ENCODE results near the gene PRKD2.
A peak's percentile ranks its signal among the peaks of the same experiment; 100 is the strongest.

Gene PRKD2

DNA sequence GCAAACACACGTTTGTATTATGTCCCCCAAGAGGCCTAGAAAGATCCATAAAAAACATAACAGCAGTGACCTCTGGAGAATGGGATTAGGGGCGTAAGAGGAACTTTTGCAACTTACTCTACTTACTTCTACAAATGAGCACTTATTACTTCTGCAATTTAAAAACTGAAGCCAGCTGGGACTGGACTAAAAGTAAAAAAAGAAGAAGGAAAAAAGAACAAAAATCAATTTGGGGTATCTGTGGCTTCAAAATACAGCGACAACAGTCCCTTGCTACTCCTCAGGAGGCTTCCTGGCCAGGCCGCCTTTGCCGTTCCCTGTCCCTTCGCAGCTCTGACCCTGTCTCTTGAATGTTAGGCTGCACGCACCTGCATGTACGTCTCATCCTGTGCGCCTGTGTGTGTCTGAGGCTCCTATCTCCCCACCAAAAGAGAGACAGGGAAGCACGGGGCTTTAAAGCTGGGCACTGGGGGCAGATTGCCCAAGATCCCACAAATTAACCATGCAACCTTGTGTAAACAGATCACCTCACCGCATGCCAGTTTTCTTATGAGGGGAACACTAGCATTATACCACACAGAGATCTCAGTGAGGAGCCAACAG lies 16.9 kb upstream of the PRKD2 start:
- peaks cover 3 to 78% (median 53%) of the 10 kb centered on the region in 4 experiments for H3K36me3 ChIP-seq (ENCODE audit: control insufficient read depth in 4 of 4, insufficient read depth in 4 of 4, low read length in 3 of 4)
- ChIA-PET POLR2A (no interaction called here), CTCF (interaction anchor here (1.1 to 15.9 kb wide), 5 partner anchors 11 to 25 kb away, joined by 3 to 356 read pairs (median 3); partner anchors contain the start of gene PRKD2)
- no peak overlapping the region for H3K4me3 ChIP-seq (ENCODE audit: control insufficient read depth in 1 of 7, extremely low read depth in 1 of 7, insufficient read depth in 4 of 7, low read depth in 2 of 7, low read length in 6 of 7)
- no peaks in the 10 kb centered on the region for H3K27me3 ChIP-seq (replicated peaks in 2 of 5; ENCODE audit: control insufficient read depth in 4 of 5, insufficient read depth in 5 of 5, low read length in 4 of 5)
- no peak for DNase-seq
- no peaks in the 10 kb centered on the region for H3K9me3 ChIP-seq (ENCODE audit: control extremely low read depth in 1 of 5, control insufficient read depth in 4 of 5, insufficient read depth in 2 of 5, low read depth in 1 of 5, low read length in 4 of 5)
- H3K4me1 ChIP-seq (ENCODE audit: control extremely low read depth in 1 of 4, control insufficient read depth in 4 of 4, insufficient read depth in 4 of 4, low read length in 3 of 4): peaks cover 5 to 50% (median 35%) of the 10 kb centered on the region in 4 experiments
- WGBS (ENCODE audit: insufficient coverage): 97% methylated on average over 5 of the region's 11 CpGs
- H3K27ac ChIP-seq (ENCODE audit: insufficient read depth in 1 of 2, low read depth in 1 of 2, low read length in 2 of 2, poor library complexity in 1 of 2, severe bottlenecking in 2 of 2): no peak overlapping the region

- H3K9me3 ChIP-seq (ENCODE audit: control extremely low read depth in 1 of 5, control insufficient read depth in 4 of 5, insufficient read depth in 2 of 5, low read depth in 1 of 5, low read length in 4 of 5): no peaks in the 10 kb centered on the region
- H3K36me3 ChIP-seq (ENCODE audit: control insufficient read depth in 4 of 4, insufficient read depth in 4 of 4, low read length in 3 of 4): peaks cover 3 to 78% (median 50%) of the 10 kb centered on the region in 4 experiments
- no peaks in the 10 kb centered on the region for H3K27me3 ChIP-seq (replicated peaks in 2 of 5; ENCODE audit: control insufficient read depth in 4 of 5, insufficient read depth in 5 of 5, low read length in 4 of 5)
- no peak overlapping the region for H3K27ac ChIP-seq (ENCODE audit: insufficient read depth in 1 of 2, low read depth in 1 of 2, low read length in 2 of 2, poor library complexity in 1 of 2, severe bottlenecking in 2 of 2)
- peaks cover 5 to 57% (median 42%) of the 10 kb centered on the region in 4 experiments for H3K4me1 ChIP-seq (ENCODE audit: control extremely low read depth in 1 of 4, control insufficient read depth in 4 of 4, insufficient read depth in 4 of 4, low read length in 3 of 4)
- 98% methylated on average over 20 of the region's 23 CpGs for WGBS (ENCODE audit: insufficient coverage)
- DNase-seq: no peak
- ChIA-PET CTCF (interaction anchor here (1.0 to 15.9 kb wide), 3 partner anchors 20 to 171 kb away, joined by 3 to 356 read pairs (median 3); partner anchors contain the start of gene PRKD2), POLR2A (no interaction called here)
- H3K4me3 ChIP-seq (ENCODE audit: control insufficient read depth in 1 of 7, extremely low read depth in 1 of 7, insufficient read depth in 4 of 7, low read depth in 2 of 7, low read length in 6 of 7): no peak overlapping the region
Measured at GRCh38 chr19:46732966-46733689, 16.2 kb upstream of the PRKD2 start.

- Histone ChIP-seq H3K9me3 (ENCODE audit: control extremely low read depth in 1 of 5, control insufficient read depth in 4 of 5, insufficient read depth in 2 of 5, low read depth in 1 of 5, low read length in 4 of 5) (no peaks in the 10 kb centered on the region), H3K27me3 (replicated peaks in 2 of 5; ENCODE audit: control insufficient read depth in 4 of 5, insufficient read depth in 5 of 5, low read length in 4 of 5) (no peaks in the 10 kb centered on the region), H3K4me1 (ENCODE audit: control extremely low read depth in 1 of 4, control insufficient read depth in 4 of 4, insufficient read depth in 4 of 4, low read length in 3 of 4) (peaks cover 5 to 63% (median 46%) of the 10 kb centered on the region in 4 experiments), H3K36me3 (ENCODE audit: control insufficient read depth in 4 of 4, insufficient read depth in 4 of 4, low read length in 3 of 4) (peaks cover 3 to 78% (median 49%) of the 10 kb centered on the region in 4 experiments), H3K4me3 (ENCODE audit: control insufficient read depth in 1 of 7, extremely low read depth in 1 of 7, insufficient read depth in 4 of 7, low read depth in 2 of 7, low read length in 6 of 7) (peak overlapping the region in 1 of 7 experiments; percentile 56), H3K27ac (ENCODE audit: insufficient read depth in 1 of 2, low read depth in 1 of 2, low read length in 2 of 2, poor library complexity in 1 of 2, severe bottlenecking in 2 of 2) (no peak overlapping the region)
- no peak for DNase-seq
- CTCF ChIA-PET: interaction anchor here (1.0 to 15.9 kb wide), 6 partner anchors 18 to 170 kb away, joined by 3 to 356 read pairs (median 4); partner anchors contain the start of gene PRKD2
- POLR2A ChIA-PET: interaction anchor here (1.6 kb wide), 1 partner anchor 14 kb away, joined by 5 read pairs; no protein-coding TSS in a partner anchor
- 94% methylated on average over 28 of the region's 28 CpGs for WGBS (ENCODE audit: insufficient coverage)
Measured at GRCh38 chr19:46732172-46732938, 15.4 kb upstream of the PRKD2 start.

DNA sequence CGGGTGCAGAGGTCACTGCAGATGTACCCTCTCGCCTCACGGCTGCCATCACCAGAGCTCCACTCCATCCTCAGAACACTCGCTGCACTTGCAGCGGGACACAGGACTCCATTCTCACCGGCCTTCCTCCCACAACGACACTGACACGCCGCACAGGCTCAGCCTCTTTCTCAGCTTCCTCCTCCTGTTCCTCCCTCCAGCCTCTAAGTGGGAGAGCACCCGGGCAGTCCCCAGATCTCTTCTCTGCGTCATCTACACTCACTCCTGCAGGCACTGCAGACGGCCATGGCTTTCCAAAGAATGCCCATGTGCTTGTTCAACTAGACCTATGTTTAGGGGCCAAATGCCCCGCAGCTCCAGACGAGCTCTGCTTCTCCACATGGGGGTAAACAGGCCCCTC lies 14.7 kb upstream of the PRKD2 start:
- Histone ChIP-seq H3K27me3 (replicated peaks in 2 of 5; ENCODE audit: control insufficient read depth in 4 of 5, insufficient read depth in 5 of 5, low read length in 4 of 5) (no peaks in the 10 kb centered on the region), H3K36me3 (ENCODE audit: control insufficient read depth in 4 of 4, insufficient read depth in 4 of 4, low read length in 3 of 4) (peaks cover 3 to 78% (median 50%) of the 10 kb centered on the region in 4 experiments), H3K4me1 (ENCODE audit: control extremely low read depth in 1 of 4, control insufficient read depth in 4 of 4, insufficient read depth in 4 of 4, low read length in 3 of 4) (peaks cover 5 to 63% (median 46%) of the 10 kb centered on the region in 4 experiments), H3K27ac (ENCODE audit: insufficient read depth in 1 of 2, low read depth in 1 of 2, low read length in 2 of 2, poor library complexity in 1 of 2, severe bottlenecking in 2 of 2) (no peak overlapping the region), H3K4me3 (ENCODE audit: control insufficient read depth in 1 of 7, extremely low read depth in 1 of 7, insufficient read depth in 4 of 7, low read depth in 2 of 7, low read length in 6 of 7) (peak overlapping the region in 3 of 7 experiments; percentile 26 to 61 (median 56)), H3K9me3 (ENCODE audit: control extremely low read depth in 1 of 5, control insufficient read depth in 4 of 5, insufficient read depth in 2 of 5, low read depth in 1 of 5, low read length in 4 of 5) (no peaks in the 10 kb centered on the region)
- whole genome bisulfite sequencing (ENCODE audit: insufficient coverage): 21% methylated on average over 9 of the region's 14 CpGs
- ChIA-PET CTCF (interaction anchor here (1.0 to 15.9 kb wide), 6 partner anchors 10 to 43 kb away, joined by 3 to 356 read pairs (median 6); partner anchors contain the start of gene PRKD2), POLR2A (interaction anchor here (0.5 to 1.6 kb wide), 7 partner anchors 10 to 439 kb away, joined by 3 to 5 read pairs (median 3); partner anchors contain the start of gene PRKD2)
- no peak for DNase-seq

GRCh38 chr19:46731007-46731501 lies 14.1 kb upstream of the PRKD2 start:
- H3K27ac ChIP-seq (ENCODE audit: insufficient read depth in 1 of 2, low read depth in 1 of 2, low read length in 2 of 2, poor library complexity in 1 of 2, severe bottlenecking in 2 of 2): no peak overlapping the region
- ChIA-PET CTCF (interaction anchor here (1.0 to 15.9 kb wide), 10 partner anchors 9 to 43 kb away, joined by 3 to 356 read pairs (median 4); partner anchors contain the start of gene PRKD2), POLR2A (interaction anchor here (0.5 to 1.7 kb wide), 10 partner anchors 11 to 440 kb away, joined by 3 to 6 read pairs (median 4); partner anchors contain the start of genes FKRP and PRKD2)
- H3K27me3 ChIP-seq (replicated peaks in 2 of 5; ENCODE audit: control insufficient read depth in 4 of 5, insufficient read depth in 5 of 5, low read length in 4 of 5): no peaks in the 10 kb centered on the region
- DNase-seq: peak; percentile 82 to 93 (median 92)
- peak overlapping the region in 3 of 7 experiments; percentile 26 to 61 (median 56) for H3K4me3 ChIP-seq (ENCODE audit: control insufficient read depth in 1 of 7, extremely low read depth in 1 of 7, insufficient read depth in 4 of 7, low read depth in 2 of 7, low read length in 6 of 7)
- peaks cover 3 to 81% (median 52%) of the 10 kb centered on the region in 4 experiments for H3K36me3 ChIP-seq (ENCODE audit: control insufficient read depth in 4 of 4, insufficient read depth in 4 of 4, low read length in 3 of 4)
- peaks cover 5 to 63% (median 46%) of the 10 kb centered on the region in 4 experiments for H3K4me1 ChIP-seq (ENCODE audit: control extremely low read depth in 1 of 4, control insufficient read depth in 4 of 4, insufficient read depth in 4 of 4, low read length in 3 of 4)
- 4% methylated on average over 13 of the region's 14 CpGs for WGBS (ENCODE audit: insufficient coverage)
- no peaks in the 10 kb centered on the region for H3K9me3 ChIP-seq (ENCODE audit: control extremely low read depth in 1 of 5, control insufficient read depth in 4 of 5, insufficient read depth in 2 of 5, low read depth in 1 of 5, low read length in 4 of 5)

GRCh38 chr19:46730595-46730994 lies 13.7 kb upstream of the PRKD2 start:
- DNase-seq: no peak
- H3K9me3 ChIP-seq (ENCODE audit: control extremely low read depth in 1 of 5, control insufficient read depth in 4 of 5, insufficient read depth in 2 of 5, low read depth in 1 of 5, low read length in 4 of 5): no peaks in the 10 kb centered on the region
- ChIA-PET POLR2A (interaction anchor here (0.5 to 1.7 kb wide), 7 partner anchors 11 to 1263 kb away, joined by 3 to 6 read pairs (median 4); partner anchors contain the start of genes FKRP and FOSB), CTCF (interaction anchor here (1.0 to 15.9 kb wide), 10 partner anchors 9 to 113 kb away, joined by 3 to 356 read pairs (median 3); partner anchors contain the start of gene PRKD2)
- H3K27ac ChIP-seq (ENCODE audit: insufficient read depth in 1 of 2, low read depth in 1 of 2, low read length in 2 of 2, poor library complexity in 1 of 2, severe bottlenecking in 2 of 2): no peak overlapping the region
- no peaks in the 10 kb centered on the region for H3K27me3 ChIP-seq (replicated peaks in 2 of 5; ENCODE audit: control insufficient read depth in 4 of 5, insufficient read depth in 5 of 5, low read length in 4 of 5)
- peaks cover 3 to 86% (median 56%) of the 10 kb centered on the region in 4 experiments for H3K36me3 ChIP-seq (ENCODE audit: control insufficient read depth in 4 of 4, insufficient read depth in 4 of 4, low read length in 3 of 4)
- H3K4me3 ChIP-seq (ENCODE audit: control insufficient read depth in 1 of 7, extremely low read depth in 1 of 7, insufficient read depth in 4 of 7, low read depth in 2 of 7, low read length in 6 of 7): peak overlapping the region in 3 of 7 experiments; percentile 9 to 61 (median 56)
- H3K4me1 ChIP-seq (ENCODE audit: control extremely low read depth in 1 of 4, control insufficient read depth in 4 of 4, insufficient read depth in 4 of 4, low read length in 3 of 4): peaks cover 5 to 63% (median 46%) of the 10 kb centered on the region in 4 experiments
- 91% methylated on average over 14 of the region's 14 CpGs for WGBS (ENCODE audit: insufficient coverage)
